GM18526 (cell line): ENCODE results near the gene BNC2.

Experiments
- POLR2A ChIP-seq: IDR thresholded peaks from 3 replicates; pipeline ENCODE4 v1.6.1; 2011; ENCODE audit not compliant: insufficient read length; ENCODE audit errors: extremely low read depth

BNC2 gene

DNA sequence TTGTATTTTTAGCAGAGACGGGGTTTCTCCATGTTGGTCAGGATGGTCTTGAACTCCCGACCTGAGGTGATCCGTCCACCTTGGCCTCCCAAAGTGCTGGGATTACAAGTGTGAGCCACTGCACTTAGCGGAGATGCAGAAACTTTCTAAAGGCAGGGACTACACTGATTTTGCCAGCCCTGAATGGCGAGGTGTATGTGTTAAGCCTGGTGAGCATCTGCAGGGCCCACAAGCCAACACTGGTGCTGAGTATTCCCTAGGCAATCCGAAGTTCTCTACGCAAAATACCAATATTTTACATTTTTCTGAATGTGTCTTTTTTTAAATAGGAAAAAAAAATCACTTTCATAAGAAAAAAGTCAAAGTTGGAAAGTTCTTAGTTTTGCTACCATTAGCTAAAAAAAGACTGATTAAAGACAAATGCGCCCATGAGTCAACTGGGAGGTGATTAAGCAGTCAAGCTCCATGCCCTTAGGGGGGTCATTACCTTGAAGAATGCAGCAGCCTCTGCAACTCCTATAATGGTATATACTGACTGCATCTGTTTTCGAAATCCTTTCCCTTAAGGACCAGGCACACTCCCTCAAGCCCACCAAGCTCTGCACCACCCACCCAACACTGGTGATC is 502.8 kb downstream of the BNC2 start:
- no peak for TF ChIP-seq POLR2A

DNA sequence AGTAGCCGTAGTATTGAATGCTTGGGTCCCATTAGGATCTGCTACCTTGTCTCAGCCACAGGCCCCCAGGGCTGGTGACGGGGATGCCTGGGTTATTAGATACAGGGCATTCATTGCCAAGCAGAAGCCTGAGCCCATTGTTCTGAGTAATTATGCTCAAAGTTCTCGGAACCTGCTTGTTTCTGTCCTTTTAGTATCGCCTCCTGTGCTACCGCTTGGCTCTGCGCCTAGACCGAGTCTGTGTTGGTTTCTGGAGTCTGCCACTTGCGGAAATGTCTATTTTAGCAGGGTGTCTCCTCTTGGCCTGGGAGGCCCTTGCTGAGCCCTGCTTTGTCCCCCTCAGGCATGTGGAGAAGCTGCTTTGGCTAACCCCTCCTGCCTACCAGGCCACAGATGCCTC is 506.1 kb downstream of the BNC2 start:
- TF ChIP-seq POLR2A, result no peak

DNA sequence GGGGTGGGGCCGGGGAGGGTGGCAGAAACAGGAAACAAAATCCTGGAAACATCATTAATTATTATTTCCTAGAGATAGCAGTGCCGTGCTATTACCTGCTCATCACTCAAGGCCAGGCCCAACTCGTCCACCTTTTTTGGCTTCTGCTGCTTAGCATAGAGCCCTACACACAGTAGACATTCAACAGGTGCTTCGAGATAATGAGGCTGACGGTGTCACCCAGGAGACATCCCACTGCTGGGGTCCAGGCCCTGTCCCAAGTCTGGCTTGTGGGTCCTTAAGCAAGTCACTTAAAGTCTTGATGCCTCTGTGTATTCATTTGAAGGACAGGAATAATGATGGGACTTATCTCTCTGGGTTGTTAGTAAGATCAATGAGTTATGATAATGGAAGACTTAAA is 506.6 kb downstream of the BNC2 start:
- TF ChIP-seq POLR2A, result no peak

GRCh38 chr9:16363073-16363781 is 507.2 kb downstream of the BNC2 start:
- TF ChIP-seq POLR2A, result no peak

GRCh38 chr9:16361939-16362338 is 508.5 kb downstream of the BNC2 start:
- no peak for TF ChIP-seq POLR2A

- no peak for TF ChIP-seq POLR2A
These were observed 509.4 kb downstream of the BNC2 start for GRCh38 chr9:16361118-16361517.

GRCh38 chr9:16360247-16360646 is 510.2 kb downstream of the BNC2 start:
- TF ChIP-seq POLR2A, result no peak
